ENCODE results near the gene SLC13A4.
"Not testable (repeated sequence)": the region's sequence is repeated elsewhere in the genome, so short reads cannot be mapped to it uniquely, and the experiment has no call there.

The SLC13A4 gene

GRCh38 chr7:135718219-135718618, 9.8 kb downstream of the SLC13A4 start:
- DNase-seq: no peak

DNA sequence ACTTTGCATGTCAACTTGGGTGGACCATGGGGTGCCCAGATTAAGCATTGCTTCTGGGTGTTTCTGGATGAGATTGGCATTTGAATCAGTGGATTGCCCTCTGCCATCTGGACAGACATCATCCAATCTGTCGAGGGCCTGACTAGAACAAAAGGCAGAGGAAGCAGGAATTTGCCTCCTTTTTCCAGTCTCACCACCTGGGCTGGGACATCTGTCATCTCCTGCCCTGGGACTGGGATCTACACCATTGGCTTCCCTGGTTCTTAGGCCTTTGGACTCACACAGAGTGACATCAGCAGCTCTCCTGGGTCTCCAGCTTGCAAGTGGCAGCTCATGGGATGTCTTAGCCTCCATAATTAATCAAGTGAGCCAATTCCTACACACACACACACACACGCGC, 10.3 kb downstream of the SLC13A4 start:
- DNase-seq: no peak

DNA sequence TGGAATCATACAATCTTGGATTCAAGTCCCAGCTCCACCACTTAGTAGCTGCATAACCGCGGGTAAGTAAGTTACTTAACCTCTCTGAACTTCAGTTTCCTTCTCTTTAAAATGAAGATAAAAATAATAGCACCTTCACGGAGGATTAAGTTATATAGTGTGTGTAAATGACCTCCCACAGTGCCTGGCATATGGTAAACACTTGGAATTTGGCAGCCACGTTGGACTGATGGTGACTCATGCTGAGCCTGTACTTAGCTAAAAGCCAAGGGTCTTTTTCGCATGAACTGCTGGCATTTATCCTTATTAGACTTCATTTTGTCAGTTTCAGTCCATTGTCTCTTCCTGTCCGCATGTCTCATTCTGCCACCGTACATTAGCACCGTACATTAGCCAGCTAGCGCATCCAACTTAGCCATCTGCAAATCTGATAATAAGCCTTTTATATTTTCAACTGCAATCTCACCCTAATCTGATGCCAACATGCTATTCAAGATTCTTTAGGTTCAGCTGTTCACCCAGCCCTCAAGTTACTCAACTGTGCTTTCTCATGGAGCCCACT, 11.2 kb downstream of the SLC13A4 start:
- no peak for DNase-seq

DNA sequence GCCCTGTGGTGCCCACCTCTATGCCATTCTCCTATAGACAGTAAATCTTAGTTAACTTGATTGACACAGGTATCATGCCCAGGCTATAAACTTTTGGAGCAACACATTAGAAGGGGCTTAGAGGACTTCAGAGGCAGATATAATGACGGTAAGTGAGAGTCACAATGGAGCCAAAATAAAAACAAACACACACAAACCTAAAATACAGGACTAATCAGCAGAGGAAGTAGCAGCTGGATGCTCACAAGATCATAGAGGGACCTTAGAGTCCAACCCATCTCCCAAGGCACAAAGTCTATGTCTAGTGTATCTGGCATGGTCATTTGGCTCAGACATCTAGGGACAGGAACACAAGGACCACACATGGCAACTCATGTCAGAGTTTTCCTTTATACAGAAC, 12.3 kb downstream of the SLC13A4 start:
- DNase-seq: no peak

DNA sequence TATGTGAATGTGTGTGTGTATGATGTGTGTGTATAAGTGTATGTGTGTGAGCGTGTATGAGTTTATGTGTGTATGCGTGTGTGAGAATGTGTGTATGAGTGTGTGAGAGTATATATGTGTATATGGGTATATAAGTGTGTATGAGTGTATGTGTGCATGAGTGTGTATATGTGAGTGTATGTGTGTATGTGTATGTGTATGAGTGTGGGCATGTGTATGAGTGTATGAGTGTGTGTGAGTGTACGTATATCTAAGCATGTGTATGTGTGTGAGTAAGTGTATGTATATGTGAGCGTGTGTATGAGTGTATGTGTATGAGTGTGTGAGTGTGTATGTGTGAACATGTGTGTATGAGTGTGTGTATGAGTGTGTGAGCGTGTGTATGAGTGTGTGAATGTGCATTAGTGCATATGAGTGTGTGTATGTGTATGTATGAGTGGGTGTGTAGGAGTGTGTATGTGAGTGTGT, 12.9 kb downstream of the SLC13A4 start:
- no peak for DNase-seq

DNA sequence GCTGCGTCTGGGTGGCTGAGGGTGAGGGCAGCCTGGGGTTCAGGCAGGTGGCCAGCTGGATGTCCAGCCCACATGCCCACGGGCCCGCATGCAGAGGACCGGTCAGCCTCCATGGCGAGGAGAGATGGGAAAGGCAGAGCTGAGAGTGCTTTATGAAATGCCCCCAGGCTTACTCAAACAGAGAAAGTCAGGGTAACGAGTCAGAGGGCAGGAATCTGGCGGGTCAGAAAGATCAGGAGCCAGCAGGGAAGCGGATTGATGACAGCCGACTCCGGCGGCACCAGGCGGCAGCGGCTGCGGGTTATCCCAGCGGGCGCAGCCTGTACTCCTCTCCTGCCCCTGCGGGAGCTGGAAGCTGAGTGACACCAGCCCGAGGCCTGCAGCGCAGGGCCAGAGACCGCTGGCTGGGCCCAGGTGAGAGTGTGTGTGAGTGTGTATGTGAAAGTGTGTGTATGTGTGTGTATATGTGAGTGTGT, 13.4 kb downstream of the SLC13A4 start:
- DNase-seq: no peak

GRCh38 chr7:135713836-135714470, 14.0 kb downstream of the SLC13A4 start:
- DNase-seq: no peak

GRCh38 chr7:135712796-135713195, 15.2 kb downstream of the SLC13A4 start:
- DNase-seq: no peak

DNA sequence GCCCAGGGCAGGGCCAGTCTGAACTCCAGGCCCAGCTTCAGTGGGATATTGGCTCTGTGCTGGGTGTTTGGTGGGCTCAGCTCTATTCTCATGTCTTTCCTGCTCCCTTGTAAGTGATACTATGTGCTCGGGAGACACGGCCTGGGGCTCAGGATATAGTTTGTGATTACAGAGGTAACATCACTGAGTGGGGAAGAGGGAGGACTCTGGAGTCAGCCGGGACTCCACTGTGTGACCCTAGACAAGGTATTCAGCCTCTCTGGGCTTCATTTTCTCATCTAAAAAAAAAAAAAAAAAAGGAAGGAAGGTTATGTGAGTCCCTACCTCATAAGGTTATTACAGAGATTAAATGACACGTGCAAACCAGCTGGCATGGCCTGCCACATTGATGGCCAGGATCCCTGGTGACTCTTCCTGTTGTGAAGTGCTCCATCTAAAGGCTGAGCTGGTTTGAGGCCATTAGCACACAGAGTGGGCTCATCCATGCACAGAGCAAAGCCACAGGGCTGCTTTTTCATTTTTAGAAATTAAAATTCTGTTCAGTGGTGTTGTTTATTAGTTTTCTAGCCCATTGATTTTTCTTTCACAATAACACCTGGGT, 15.7 kb downstream of the SLC13A4 start:
- no peak for DNase-seq

GRCh38 chr7:135711139-135711469, 16.9 kb downstream of the SLC13A4 start:
- no peak for DNase-seq

DNA sequence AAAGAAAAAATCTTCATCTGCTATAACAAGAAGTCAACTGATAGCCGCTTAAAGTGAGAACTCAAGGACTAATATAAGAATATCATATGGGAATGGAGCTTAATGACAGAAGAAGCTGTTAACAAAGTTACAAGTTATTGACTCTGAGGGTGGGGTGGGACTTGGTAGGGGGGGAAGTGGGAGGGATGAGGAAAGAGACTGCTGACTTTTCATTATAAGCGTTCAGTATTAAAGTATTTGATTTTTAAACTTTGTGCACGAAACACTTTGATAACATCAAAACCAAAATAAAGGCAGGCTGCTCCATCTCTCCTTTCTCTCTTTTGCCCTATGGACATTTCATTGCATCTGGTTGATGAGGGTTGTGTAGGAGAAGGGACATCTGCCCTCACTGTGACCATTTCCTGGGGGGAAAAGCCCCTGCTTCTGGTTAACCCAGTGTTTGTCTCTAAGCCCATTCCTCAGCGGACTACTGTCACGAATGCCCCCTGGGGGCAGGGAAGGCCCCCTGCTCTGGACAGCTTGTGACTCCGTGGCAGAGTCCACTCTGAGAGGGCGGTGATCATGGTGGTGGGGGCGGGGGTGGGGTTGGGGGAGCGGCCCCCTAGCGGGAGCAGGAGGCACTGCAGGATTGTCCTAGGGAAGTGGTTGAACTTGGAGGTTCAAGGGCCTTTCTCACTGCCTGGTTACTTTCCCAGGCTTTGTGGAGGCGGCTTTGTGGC, 17.4 kb downstream of the SLC13A4 start:
- no peak for DNase-seq

DNA sequence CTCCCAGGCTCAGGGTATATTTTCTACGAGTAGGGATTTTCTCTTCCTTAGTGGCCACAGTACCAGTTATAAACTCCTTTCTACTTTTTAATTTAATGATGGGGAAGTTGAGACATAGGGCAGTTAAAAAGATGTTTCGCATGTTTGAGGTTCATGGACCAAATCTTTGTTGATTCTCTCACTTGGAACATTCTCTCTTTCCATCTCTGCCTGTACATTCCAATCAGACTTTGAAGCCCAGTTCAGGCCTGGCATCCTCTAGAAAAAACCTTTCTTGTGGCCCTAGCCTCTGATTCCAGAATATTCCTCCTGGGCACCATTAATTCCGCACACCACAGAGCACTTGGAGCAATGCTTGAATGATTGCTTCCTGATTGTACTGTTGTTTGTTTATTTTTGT, 18.5 kb downstream of the SLC13A4 start:
- no peak for DNase-seq

- DNase-seq: no peak
Measured at GRCh38 chr7:135708041-135708440, 19.9 kb downstream of the SLC13A4 start.

- DNase-seq: no peak
Measured at GRCh38 chr7:135707570-135707966, 20.4 kb downstream of the SLC13A4 start.

- no peak for DNase-seq
Measured at GRCh38 chr7:135706858-135707569, 21.0 kb downstream of the SLC13A4 start.

DNA sequence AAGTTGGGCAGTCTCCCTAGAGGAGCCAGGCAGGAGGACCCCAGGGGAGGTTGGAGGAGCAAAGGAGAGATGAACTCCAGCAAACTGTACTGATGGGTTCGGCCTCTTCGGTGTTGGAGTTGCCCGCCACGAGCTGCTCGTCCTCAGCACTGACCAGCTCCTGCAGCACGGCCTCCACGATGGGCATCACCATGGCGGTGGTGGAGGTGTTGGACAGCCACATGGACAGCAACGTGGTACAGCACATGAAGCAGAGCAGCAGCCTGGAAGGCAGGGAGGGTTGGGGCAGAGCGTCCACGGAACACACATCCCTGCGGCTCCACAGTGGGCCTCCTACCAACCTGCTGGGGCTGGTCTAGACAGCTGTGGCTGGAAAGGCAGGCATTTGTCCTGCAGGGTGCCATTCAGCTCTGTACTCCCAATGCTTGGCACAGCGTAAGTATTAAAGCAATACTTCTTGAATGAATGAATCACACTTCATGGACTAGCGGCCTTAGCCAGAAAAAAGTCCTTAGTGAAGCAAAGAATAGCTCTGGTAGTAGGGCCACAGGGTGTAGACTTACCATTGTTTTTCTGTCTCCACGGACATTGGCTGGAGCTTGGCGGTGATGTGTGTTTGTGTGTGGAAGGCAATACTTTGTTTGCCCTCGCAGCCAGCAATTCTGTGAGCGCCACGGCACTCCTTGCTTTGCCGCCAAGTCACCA, 21.8 kb downstream of the SLC13A4 start:
- DNase-seq: no peak

GRCh38 chr7:135704698-135705097, 23.3 kb downstream of the SLC13A4 start:
- no peak for DNase-seq

- DNase-seq: no peak
Measured at GRCh38 chr7:135704074-135704473, 23.9 kb downstream of the SLC13A4 start.

- DNase-seq: no peak
Measured at GRCh38 chr7:135697276-135698049, 30.5 kb downstream of the SLC13A4 start.

DNA sequence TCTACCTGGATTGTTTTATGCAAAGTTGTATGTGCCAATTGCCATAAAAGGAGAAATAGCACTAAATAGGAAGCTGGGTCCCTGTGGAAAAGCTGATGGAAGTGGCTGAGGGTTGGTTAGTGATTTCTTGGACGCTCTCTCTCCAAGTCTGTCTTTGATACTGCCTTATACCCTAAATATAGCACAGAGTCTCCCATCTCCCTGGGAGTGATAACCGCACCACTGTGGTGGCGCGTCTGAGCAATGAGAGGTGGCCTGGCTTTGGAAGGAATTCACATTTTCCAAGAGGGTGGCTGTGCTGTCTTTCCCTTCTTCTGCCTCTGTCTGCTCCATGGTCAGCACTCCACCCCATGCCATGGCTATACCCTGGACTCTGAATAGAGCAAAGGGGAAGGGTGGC, 34.4 kb downstream of the SLC13A4 start:
- no peak for DNase-seq

GRCh38 chr7:135692606-135693005, 35.4 kb downstream of the SLC13A4 start:
- DNase-seq: not testable (repeated sequence)

GRCh38 chr7:135692055-135692454, 35.9 kb downstream of the SLC13A4 start:
- no peak for DNase-seq
